ENCODE results near the gene SPHK1.
A peak's percentile ranks its signal among the peaks of the same experiment; 100 is the strongest.
"Not testable (repeated sequence)": the region's sequence is repeated elsewhere in the genome, so short reads cannot be mapped to it uniquely, and the experiment has no call there.

The SPHK1 gene

GRCh38 chr17:76384222-76384986, at the start of gene SPHK1:
TSS of gene SPHK1 (plus strand) at chr17:76384609. CDS start at chr17:76385645, 1,036 bp downstream.
- DNase-seq, result peak; percentile 64

- no peak for DNase-seq
Observed at GRCh38 chr17:76335716-76336381, 48.6 kb upstream of the SPHK1 start.

GRCh38 chr17:76336756-76337412, 47.5 kb upstream of the SPHK1 start:
- DNase-seq, result no peak

- no peak for DNase-seq
Observed at GRCh38 chr17:76337413-76337777, 47.0 kb upstream of the SPHK1 start.

- DNase-seq, result no peak
Observed at GRCh38 chr17:76341301-76341700, 43.1 kb upstream of the SPHK1 start.

- no peak for DNase-seq
Observed at GRCh38 chr17:76343106-76343505, 41.3 kb upstream of the SPHK1 start.

GRCh38 chr17:76345377-76345974, 38.9 kb upstream of the SPHK1 start:
- no peak for DNase-seq

- not testable (repeated sequence) for DNase-seq
Observed at GRCh38 chr17:76346936-76347335, 37.5 kb upstream of the SPHK1 start.

GRCh38 chr17:76350463-76350862, 33.9 kb upstream of the SPHK1 start:
- DNase-seq, result no peak

GRCh38 chr17:76351526-76352071, 32.8 kb upstream of the SPHK1 start:
- no peak for DNase-seq

- no peak for DNase-seq
Observed at GRCh38 chr17:76353004-76353598, 31.3 kb upstream of the SPHK1 start.

- peak; percentile 85 for DNase-seq
Observed at GRCh38 chr17:76353599-76354316, 30.7 kb upstream of the SPHK1 start, which contains the start of gene PRPSAP1. TSS of gene PRPSAP1 (minus strand) at chr17:76353916. CDS start at chr17:76353703, 213 bp downstream.

- DNase-seq, result no peak
Observed at GRCh38 chr17:76354317-76354729, 30.1 kb upstream of the SPHK1 start.

GRCh38 chr17:76354747-76355310, 29.6 kb upstream of the SPHK1 start:
- DNase-seq, result peak; percentile 29

GRCh38 chr17:76356803-76357456, 27.5 kb upstream of the SPHK1 start:
- no peak for DNase-seq

- DNase-seq, result no peak
Observed at GRCh38 chr17:76357597-76358158, 26.7 kb upstream of the SPHK1 start.

GRCh38 chr17:76359375-76359774, 25.0 kb upstream of the SPHK1 start:
- no peak for DNase-seq

GRCh38 chr17:76359776-76360175, 24.6 kb upstream of the SPHK1 start:
- not testable (repeated sequence) for DNase-seq

GRCh38 chr17:76360461-76360860, 23.9 kb upstream of the SPHK1 start:
- DNase-seq, result no peak

GRCh38 chr17:76363107-76363842, 21.1 kb upstream of the SPHK1 start:
- DNase-seq, result no peak
